Measurements from ENCODE around the gene ZBTB32.

ZBTB32 gene

GRCh38 chr19:35696835-35697234 lies 7.5 kb upstream of the ZBTB32 start:
- no peak for DNase-seq

GRCh38 chr19:35702223-35703012 lies 1.9 kb upstream of the ZBTB32 start:
- peak; percentile 99 to 100 for DNase-seq

GRCh38 chr19:35703343-35703742 lies 1.0 kb upstream of the ZBTB32 start:
- peak in 1 of 2 experiments; percentile 22 for DNase-seq

GRCh38 chr19:35708391-35708790 lies 4.0 kb downstream of the ZBTB32 start:
- no peak for DNase-seq

GRCh38 chr19:35710784-35711723 lies 6.7 kb downstream of the ZBTB32 start:
- peak in 1 of 2 experiments; percentile 39 for DNase-seq

- DNase-seq = no peak
Observed at GRCh38 chr19:35712567-35713505, 8.5 kb downstream of the ZBTB32 start.

GRCh38 chr19:35713506-35713850 lies 9.1 kb downstream of the ZBTB32 start:
- DNase-seq = no peak

- DNase-seq = no peak
Observed at GRCh38 chr19:35713904-35714495, 9.6 kb downstream of the ZBTB32 start.

GRCh38 chr19:35714601-35715354 lies 10.4 kb downstream of the ZBTB32 start:
- DNase-seq = no peak

- DNase-seq = no peak
Observed at GRCh38 chr19:35715355-35715809, 11.0 kb downstream of the ZBTB32 start.

- DNase-seq = peak in 1 of 2 experiments; percentile 69
Observed at GRCh38 chr19:35715981-35716800, 11.8 kb downstream of the ZBTB32 start.

GRCh38 chr19:35716801-35717664 lies 12.7 kb downstream of the ZBTB32 start:
- DNase-seq = peak; percentile 98

GRCh38 chr19:35717665-35718344 lies 13.4 kb downstream of the ZBTB32 start, which contains the start of gene KMT2B:
TSS of gene KMT2B (plus strand) at chr19:35718003. CDS start at chr19:35718019, 16 bp downstream.
- DNase-seq = no peak

- DNase-seq = peak in 1 of 2 experiments; percentile 54
Observed at GRCh38 chr19:35718345-35719041, 14.1 kb downstream of the ZBTB32 start.

- DNase-seq = no peak
Observed at GRCh38 chr19:35719402-35720162, 15.2 kb downstream of the ZBTB32 start.

- no peak for DNase-seq
Observed at GRCh38 chr19:35720163-35720524, 15.8 kb downstream of the ZBTB32 start.

GRCh38 chr19:35720648-35721047 lies 16.3 kb downstream of the ZBTB32 start:
- no peak for DNase-seq
